T-helper 1 cell treated with Interleukin-12 subunit alpha and Interleukin-12 subunit beta and Interleukin-4 antibody, amounts not matched to agents 30 μg/mL and 1 μg/mL, for 36 hours (primary cell): ENCODE results near the gene SF3A1.

ENCODE experiments used
- H3K27ac Mint-ChIP-seq: one replicate; pipeline ENCODE4 v1.8.0; 2021; ENCODE audit warnings: mild to moderate bottlenecking, mixed read lengths
- H3K27me3 Mint-ChIP-seq: one replicate; pipeline ENCODE4 v1.8.0; 2021; ENCODE audit warnings: low read depth, mixed read lengths
- H3K36me3 Mint-ChIP-seq: one replicate; pipeline ENCODE4 v1.8.0; 2021; ENCODE audit warnings: low read depth, mixed read lengths
- H3K4me1 Mint-ChIP-seq: one replicate; pipeline ENCODE4 v1.8.0; 2021; ENCODE audit warnings: low read depth, mixed read lengths
- H3K4me3 Mint-ChIP-seq: one replicate; pipeline ENCODE4 v1.8.0; 2021; ENCODE audit warnings: mild to moderate bottlenecking, moderate library complexity, mixed read lengths
- H3K9me3 Mint-ChIP-seq: one replicate; pipeline ENCODE4 v1.8.0; 2021; ENCODE audit warnings: mixed read lengths

The SF3A1 gene

GRCh38 chr22:30289980-30290313, 66.7 kb downstream of the SF3A1 start:
- Mint-ChIP-seq H3K4me3 (peak overlapping the region; percentile 82), H3K36me3 (peaks cover 17% of the 10 kb centered on the region), H3K27me3 (no peaks in the 10 kb centered on the region), H3K27ac (peak overlapping the region; percentile 85), H3K9me3 (no peaks in the 10 kb centered on the region), H3K4me1 (peaks cover 30% of the 10 kb centered on the region)

- peak within 1 kb of the TSS; percentile 82 for H3K4me3 Mint-ChIP-seq
- H3K9me3 Mint-ChIP-seq, result no peaks in the 10 kb centered on the region
- H3K27ac Mint-ChIP-seq, result peak within 1 kb of the TSS; percentile 85
- H3K36me3 Mint-ChIP-seq, result peaks cover 21% of the 10 kb centered on the region
- no peaks in the 10 kb centered on the region for H3K27me3 Mint-ChIP-seq
- H3K4me1 Mint-ChIP-seq, result peaks cover 34% of the 10 kb centered on the region
Observed at GRCh38 chr22:30289141-30289979, 67.3 kb downstream of the SF3A1 start, which contains the start of gene CASTOR1. CASTOR1 (minus strand) TSS chr22:30289505; CDS start chr22:30289497, 8 bp downstream.

- Mint-ChIP-seq H3K4me1 (peaks cover 38% of the 10 kb centered on the region), H3K9me3 (no peaks in the 10 kb centered on the region), H3K4me3 (peak overlapping the region; percentile 82), H3K27ac (peak overlapping the region; percentile 67), H3K36me3 (peaks cover 15% of the 10 kb centered on the region), H3K27me3 (no peaks in the 10 kb centered on the region)
Observed at GRCh38 chr22:30288419-30289140, 68.1 kb downstream of the SF3A1 start.

- Mint-ChIP-seq H3K4me3 (peak overlapping the region; percentile 82), H3K4me1 (peaks cover 45% of the 10 kb centered on the region), H3K27ac (peak overlapping the region; percentile 69), H3K27me3 (no peaks in the 10 kb centered on the region), H3K36me3 (peaks cover 11% of the 10 kb centered on the region), H3K9me3 (no peaks in the 10 kb centered on the region)
Observed at GRCh38 chr22:30287648-30288418, 68.9 kb downstream of the SF3A1 start.

GRCh38 chr22:30286813-30287647, 69.7 kb downstream of the SF3A1 start:
- H3K27ac Mint-ChIP-seq, result peak overlapping the region; percentile 52
- H3K27me3 Mint-ChIP-seq, result no peaks in the 10 kb centered on the region
- no peaks in the 10 kb centered on the region for H3K9me3 Mint-ChIP-seq
- H3K36me3 Mint-ChIP-seq, result peaks cover 11% of the 10 kb centered on the region
- no peak overlapping the region for H3K4me3 Mint-ChIP-seq
- peaks cover 50% of the 10 kb centered on the region for H3K4me1 Mint-ChIP-seq

- Mint-ChIP-seq H3K9me3 (no peaks in the 10 kb centered on the region), H3K27ac (peak overlapping the region; percentile 52), H3K4me3 (no peak overlapping the region), H3K27me3 (no peaks in the 10 kb centered on the region), H3K36me3 (peaks cover 8% of the 10 kb centered on the region), H3K4me1 (peaks cover 51% of the 10 kb centered on the region)
Observed at GRCh38 chr22:30286331-30286730, 70.4 kb downstream of the SF3A1 start.

GRCh38 chr22:30285846-30286200, 70.9 kb downstream of the SF3A1 start:
- no peaks in the 10 kb centered on the region for H3K27me3 Mint-ChIP-seq
- H3K36me3 Mint-ChIP-seq, result peaks cover 8% of the 10 kb centered on the region
- H3K4me3 Mint-ChIP-seq, result no peak overlapping the region
- peaks cover 51% of the 10 kb centered on the region for H3K4me1 Mint-ChIP-seq
- no peaks in the 10 kb centered on the region for H3K9me3 Mint-ChIP-seq
- no peak overlapping the region for H3K27ac Mint-ChIP-seq

- H3K4me3 Mint-ChIP-seq, result no peak overlapping the region
- peaks cover 46% of the 10 kb centered on the region for H3K4me1 Mint-ChIP-seq
- peak overlapping the region; percentile 79 for H3K27ac Mint-ChIP-seq
- H3K27me3 Mint-ChIP-seq, result no peaks in the 10 kb centered on the region
- H3K9me3 Mint-ChIP-seq, result no peaks in the 10 kb centered on the region
- peaks cover 8% of the 10 kb centered on the region for H3K36me3 Mint-ChIP-seq
Observed at GRCh38 chr22:30285176-30285845, 71.4 kb downstream of the SF3A1 start.

GRCh38 chr22:30284666-30285065, 72.0 kb downstream of the SF3A1 start:
- Mint-ChIP-seq H3K27me3 (no peaks in the 10 kb centered on the region), H3K27ac (peak overlapping the region; percentile 79), H3K4me1 (peaks cover 42% of the 10 kb centered on the region), H3K9me3 (no peaks in the 10 kb centered on the region), H3K4me3 (peak overlapping the region; percentile 26), H3K36me3 (peaks cover 10% of the 10 kb centered on the region)

- Mint-ChIP-seq H3K4me1 (peaks cover 44% of the 10 kb centered on the region), H3K27me3 (no peaks in the 10 kb centered on the region), H3K36me3 (peaks cover 11% of the 10 kb centered on the region), H3K9me3 (no peaks in the 10 kb centered on the region), H3K4me3 (peak overlapping the region; percentile 26), H3K27ac (peak overlapping the region; percentile 50)
Observed at GRCh38 chr22:30284172-30284571, 72.5 kb downstream of the SF3A1 start.

- Mint-ChIP-seq H3K9me3 (no peaks in the 10 kb centered on the region), H3K36me3 (peaks cover 15% of the 10 kb centered on the region), H3K27me3 (no peaks in the 10 kb centered on the region), H3K4me1 (peaks cover 50% of the 10 kb centered on the region), H3K27ac (peak overlapping the region; percentile 57), H3K4me3 (peak overlapping the region; percentile 51)
Observed at GRCh38 chr22:30283342-30283741, 73.4 kb downstream of the SF3A1 start.

GRCh38 chr22:30282616-30283046, 74.1 kb downstream of the SF3A1 start:
- Mint-ChIP-seq H3K36me3 (peaks cover 18% of the 10 kb centered on the region), H3K27me3 (no peaks in the 10 kb centered on the region), H3K4me1 (peaks cover 49% of the 10 kb centered on the region), H3K27ac (peak overlapping the region; percentile 57), H3K9me3 (no peaks in the 10 kb centered on the region), H3K4me3 (peak overlapping the region; percentile 51)
